Stimulated activated CD8-positive, alpha-beta memory T cell treated with anti-CD3 and anti-CD28 coated beads, Interleukin-15, amount 100 ng/mL, for 48 hours (primary cell): Measurements from ENCODE around the gene TNFRSF14.

Experiments
- DNase-seq, 2 donors: peaks; one replicate each; pipeline ENCODE4 v3.0.0-alpha.2; 2020; ENCODE audit warnings: low read depth in 2 of 2

TNFRSF14 gene

GRCh38 chr1:2597441-2598328 lies 41.5 kb downstream of the TNFRSF14 start:
- no peak for DNase-seq

GRCh38 chr1:2598329-2598931 lies 42.3 kb downstream of the TNFRSF14 start:
- DNase-seq: no peak

- DNase-seq: no peak
Measured at GRCh38 chr1:2601721-2602303, 45.6 kb downstream of the TNFRSF14 start.

DNA sequence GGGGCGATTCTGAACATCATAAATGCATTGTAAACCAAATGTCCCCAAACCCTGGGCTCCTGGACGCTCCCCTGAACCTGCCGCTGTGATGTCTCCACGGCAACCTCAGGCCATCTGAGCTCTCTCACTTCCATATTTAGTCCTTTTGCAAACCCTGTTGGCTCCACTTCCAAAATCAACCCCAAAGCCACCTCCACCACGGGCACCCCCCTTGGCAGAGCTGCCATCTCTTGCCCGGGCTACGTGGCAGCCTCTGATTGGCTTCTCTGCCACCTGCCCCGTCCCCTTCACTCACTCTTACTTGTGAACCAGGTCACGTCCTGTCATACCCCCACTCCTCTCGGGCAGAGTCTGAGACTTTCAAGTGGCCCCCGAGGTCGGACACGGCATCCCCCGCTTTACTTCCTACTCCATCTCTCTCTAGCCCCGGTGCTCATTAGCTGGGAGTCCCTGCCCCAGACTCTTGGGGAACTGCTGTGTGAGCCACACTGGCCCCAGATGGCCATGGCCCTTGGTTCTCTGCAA lies 46.2 kb downstream of the TNFRSF14 start:
- no peak for DNase-seq

GRCh38 chr1:2602866-2603520 lies 46.8 kb downstream of the TNFRSF14 start:
- no peak for DNase-seq

- no peak for DNase-seq
Measured at GRCh38 chr1:2603521-2604155, 47.5 kb downstream of the TNFRSF14 start.

DNA sequence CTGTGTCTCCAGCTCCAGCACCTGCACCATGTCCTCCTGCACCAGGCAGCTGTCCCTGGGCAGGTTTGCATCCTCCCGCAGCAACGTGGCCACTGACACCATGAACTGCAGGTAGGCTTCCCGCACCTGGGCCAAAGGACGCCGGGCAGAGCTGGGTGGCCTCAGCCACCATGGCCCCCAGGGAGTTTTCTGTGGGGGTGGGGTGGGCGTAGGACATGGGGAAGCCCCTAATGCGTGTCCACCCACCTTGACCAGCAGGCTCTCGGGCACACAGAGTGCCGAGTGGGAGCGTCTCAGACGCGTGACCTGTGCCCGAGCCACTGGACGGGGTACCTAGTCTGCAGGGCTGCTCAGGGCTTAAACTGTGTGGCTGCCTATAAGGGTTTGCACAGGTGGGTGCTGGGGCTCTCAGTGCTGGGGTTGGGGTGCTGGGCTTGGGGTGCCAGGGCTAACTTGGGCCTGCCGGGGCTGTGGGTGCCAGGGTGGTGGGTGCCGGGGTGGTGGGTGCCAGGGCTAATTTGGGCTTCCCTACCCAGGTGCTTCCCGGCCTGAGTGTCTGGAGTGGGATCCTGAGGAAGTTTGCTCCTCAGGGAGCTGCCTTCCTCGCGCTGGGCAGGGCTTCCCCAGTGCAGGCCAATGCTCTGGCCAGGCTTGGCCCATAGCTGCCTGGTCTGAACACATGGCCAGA lies 48.1 kb downstream of the TNFRSF14 start:
- DNase-seq: no peak

DNA sequence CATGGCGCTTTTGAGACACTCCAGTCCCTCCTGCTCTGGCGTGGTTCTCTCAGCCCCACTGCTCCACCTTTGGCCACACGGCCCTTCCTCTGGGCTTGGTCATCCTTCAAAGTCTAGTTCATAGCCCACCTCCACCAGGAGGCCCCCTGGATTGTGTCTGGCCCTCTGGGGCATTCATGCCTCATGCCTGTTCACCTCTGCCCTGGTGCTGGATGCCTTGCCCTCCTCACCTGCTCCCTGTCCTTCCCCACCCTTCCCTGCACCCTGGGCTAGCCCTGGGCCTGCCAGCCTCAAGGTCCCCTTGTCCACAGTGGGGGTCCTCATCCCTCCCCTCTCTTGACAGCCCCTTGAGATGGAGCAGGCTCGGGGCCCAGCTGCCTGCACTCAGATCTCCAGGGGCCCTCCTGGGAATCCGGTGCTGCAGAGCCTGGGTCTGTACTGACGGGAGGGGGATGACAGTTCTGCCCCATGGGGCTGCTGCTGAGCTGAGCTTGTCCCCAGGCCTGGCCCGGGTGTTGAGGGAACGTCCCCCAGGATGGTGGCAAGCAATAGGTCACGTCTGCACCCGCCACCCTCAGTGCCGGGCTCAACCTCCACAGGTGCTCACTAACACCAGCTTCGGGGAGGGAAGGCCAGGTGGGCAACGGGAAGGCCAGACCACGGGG lies 48.8 kb downstream of the TNFRSF14 start:
- DNase-seq: no peak

- DNase-seq: no peak
Measured at GRCh38 chr1:2605509-2606395, 49.6 kb downstream of the TNFRSF14 start.

GRCh38 chr1:2606396-2606880 lies 50.3 kb downstream of the TNFRSF14 start:
- DNase-seq: no peak

- DNase-seq: no peak
Measured at GRCh38 chr1:2606881-2607621, 50.9 kb downstream of the TNFRSF14 start.

DNA sequence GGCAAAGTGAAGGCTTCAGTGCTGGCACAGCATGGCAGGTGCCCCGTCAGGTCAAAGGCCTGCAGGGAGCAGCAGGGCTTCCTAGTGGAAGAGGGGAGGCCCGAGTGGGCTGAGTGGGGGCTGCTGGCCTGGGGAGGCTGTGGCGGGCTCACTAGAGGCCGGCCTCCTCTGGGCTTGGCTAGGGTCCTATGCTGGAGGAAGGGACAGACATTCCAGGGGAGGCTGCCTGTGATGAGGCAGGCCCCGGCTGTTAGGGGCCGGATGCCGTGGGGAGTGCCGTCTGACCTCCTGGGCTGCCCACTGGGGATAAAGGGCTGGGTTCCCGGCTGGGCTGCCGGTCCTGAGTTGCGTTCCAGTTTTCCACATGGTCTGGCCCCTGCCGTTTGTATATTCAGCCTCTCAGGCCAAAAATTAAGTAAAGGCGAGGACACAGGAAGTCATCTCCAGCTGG lies 51.5 kb downstream of the TNFRSF14 start:
- DNase-seq: no peak

DNA sequence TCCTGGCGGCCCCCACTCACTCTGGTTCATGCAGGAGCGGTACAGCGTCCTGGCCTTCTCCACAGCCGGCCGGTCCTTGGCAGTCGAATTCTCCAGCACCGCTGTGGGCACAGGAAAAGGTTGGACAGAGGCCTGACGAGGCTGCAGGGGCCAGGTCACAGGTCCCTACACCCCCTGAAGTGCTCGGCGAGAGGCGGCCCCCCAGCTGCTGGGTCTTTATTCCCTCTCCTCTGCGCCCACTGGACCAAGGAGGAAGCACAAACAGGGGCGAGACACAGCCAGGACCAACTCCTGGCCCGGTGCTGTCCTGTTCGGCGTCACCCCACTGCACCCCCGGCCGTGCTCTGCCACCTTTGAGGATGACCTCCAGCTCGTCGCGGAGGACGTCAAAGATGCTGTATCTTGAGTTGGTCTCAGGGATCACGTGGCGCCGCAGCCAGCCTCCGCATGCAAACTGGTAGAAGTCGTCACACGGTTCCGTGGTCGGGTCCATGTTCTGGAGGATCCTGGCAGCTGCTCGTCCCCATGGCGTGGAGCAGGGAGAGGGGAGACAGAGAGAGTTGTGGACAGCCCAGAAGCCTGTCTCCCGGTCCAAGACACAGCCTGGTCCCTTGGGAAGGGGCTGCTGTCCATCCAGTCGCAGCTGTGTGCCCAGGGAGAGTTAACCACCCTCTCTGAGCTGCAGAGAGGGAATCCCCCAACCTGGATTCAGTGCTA lies 53.3 kb downstream of the TNFRSF14 start:
- DNase-seq: no peak

DNA sequence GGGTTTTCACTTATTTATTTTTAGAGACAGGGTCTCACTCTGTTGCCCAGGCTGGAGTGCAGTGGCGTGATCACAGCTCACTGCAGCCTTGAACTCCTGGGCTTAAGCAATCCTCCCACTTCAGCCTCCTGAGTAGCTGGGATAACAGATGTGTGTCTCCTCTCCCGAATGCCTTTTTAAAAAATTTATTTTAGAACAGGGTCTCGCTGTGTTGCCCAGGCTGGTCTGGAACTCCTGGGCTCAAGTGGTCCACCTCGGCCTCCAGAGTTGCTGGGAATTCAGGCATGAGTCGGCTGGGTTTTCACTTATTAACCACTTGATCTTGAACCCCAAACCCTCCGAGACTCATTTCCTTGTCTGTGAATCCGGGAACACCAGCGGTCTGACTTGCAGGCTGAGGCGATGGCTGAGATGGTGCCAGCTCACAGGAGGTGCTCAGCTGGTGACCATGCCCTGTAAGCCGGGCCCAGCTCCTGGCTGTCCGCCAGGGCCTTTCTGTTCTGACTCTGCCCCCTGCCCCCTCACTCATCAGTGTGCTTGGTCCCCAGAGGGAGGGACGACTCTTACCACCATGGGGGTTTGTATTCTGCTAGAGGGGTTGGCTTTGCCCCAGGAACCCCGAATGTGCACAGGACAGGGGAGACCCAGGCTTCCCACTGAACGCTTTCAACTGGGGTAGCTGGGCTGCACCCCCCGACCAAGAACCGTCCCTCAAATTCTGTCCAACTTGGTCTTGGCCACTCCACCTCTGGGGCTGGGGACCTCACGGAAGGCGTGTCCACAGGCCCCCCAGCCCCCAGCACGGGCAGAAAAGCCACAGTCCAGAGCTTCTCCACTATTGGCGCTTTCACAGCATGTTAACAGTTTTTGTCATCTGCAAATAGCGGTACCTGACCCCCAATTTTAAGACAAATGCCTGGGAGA lies 54.1 kb downstream of the TNFRSF14 start:
- DNase-seq: no peak

DNA sequence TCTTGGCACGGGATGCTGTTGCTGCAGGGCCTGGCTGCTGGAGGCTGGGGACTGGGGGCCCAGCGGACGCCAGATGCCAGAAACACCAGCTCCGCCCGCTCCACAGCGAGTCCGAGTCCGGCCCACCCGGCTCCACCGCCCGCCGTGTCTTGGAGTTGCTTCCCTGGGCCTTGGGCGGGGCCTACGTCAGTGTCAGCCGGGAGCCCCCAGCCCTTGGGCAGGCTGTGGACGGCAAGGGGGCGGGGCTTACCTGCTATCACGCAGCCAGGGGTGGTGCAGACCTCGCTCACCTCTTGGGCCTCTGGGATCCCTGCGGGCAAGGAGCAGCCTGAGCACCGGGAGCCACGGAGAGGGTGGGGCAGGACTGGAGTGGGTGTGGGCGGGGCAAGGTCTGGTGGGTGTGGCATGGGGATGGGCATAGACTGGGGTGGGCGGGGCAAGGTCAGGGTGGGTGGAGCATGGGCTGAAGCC lies 54.9 kb downstream of the TNFRSF14 start:
- DNase-seq: no peak

DNA sequence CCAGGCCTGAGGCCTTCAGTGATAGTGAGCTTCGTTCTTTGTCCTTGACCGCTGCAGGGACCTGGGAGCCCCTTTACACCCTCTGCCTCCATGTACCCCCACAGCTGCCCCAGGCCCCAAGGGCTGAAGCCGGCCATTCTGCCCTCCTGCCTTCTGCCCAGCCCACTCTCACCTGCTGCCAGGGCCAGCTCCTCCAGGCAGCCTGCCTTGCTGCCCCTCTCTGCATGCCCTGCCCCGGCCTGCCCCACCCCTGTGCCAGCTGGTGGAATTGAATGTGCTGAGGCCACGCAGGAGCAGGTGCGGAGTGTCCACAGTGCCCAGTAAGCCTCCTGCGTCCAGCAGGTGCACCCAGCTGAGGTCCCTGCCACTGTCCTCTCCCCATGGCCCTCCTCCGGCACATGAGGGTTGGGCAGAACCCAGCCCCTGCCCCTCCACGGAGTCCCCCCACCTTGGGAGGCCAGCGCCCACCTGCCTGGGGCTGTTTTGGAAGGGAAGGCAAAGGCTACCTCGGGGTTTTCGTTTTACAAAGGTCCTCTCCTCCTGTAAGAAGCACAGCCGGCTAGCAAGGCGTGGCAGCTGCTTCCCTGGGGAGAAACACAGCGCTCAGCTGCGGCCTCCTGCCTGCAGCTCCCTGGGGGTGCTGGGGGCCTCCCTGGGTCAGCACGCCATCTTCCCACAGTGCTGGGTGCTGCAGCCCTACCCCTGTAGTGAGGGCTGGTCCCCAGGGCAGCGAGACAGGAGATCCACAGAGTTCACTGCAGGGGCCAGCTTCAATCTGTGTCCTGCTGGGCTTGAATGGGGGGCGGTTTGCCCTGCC lies 55.7 kb downstream of the TNFRSF14 start:
- no peak for DNase-seq
